HFFc6 (cell line): ENCODE results near the gene RAP2C. TPM values are rescaled to one million over a fixed set of nuclear protein-coding genes. Genes with fewer than 3 reads are reported as not detected.
A peak's percentile ranks its signal among the peaks of the same experiment; 100 is the strongest.

Experiments used
- DNase-seq: peaks from one replicate; pipeline ENCODE4 v3.0.0-alpha.2; 2018
- H3K27ac Mint-ChIP-seq: 2 replicates; pipeline ENCODE4 v1.8.0; 2020; ENCODE audit warnings: mild to moderate bottlenecking, mixed read lengths
- H3K27me3 Mint-ChIP-seq: 2 replicates; pipeline ENCODE4 v1.8.0; 2021; ENCODE audit warnings: mild to moderate bottlenecking, moderate library complexity, mixed read lengths; ENCODE audit not compliant: insufficient read depth
- H3K36me3 Mint-ChIP-seq: 2 replicates; pipeline ENCODE4 v1.8.0; 2021; ENCODE audit warnings: low read depth, mixed read lengths
- H3K4me1 Mint-ChIP-seq: 2 replicates; pipeline ENCODE4 v1.8.0; 2020; ENCODE audit warnings: low read depth, mixed read lengths
- H3K4me3 Mint-ChIP-seq: 2 replicates; pipeline ENCODE4 v1.8.0; 2020; ENCODE audit warnings: mild to moderate bottlenecking, moderate library complexity, mixed read lengths
- H3K9me3 Mint-ChIP-seq: 2 replicates; pipeline ENCODE4 v1.8.0; 2020; ENCODE audit warnings: mild to moderate bottlenecking, mixed read lengths
- total RNA-seq, 6 experiments: library from RNA; stranded (reverse); fragmentation: NEBNext Ultra II Directional; extraction: Animal tissue kit (Norgen Biotek cat#: 25700); gene quantifications; 2 replicates in 1 of 6; 3 replicates in 5 of 6; pipeline ENCODE4 v1.2.3, GENCODE V29; 2021
- TF ChIP-seq, protein P1 (sequence below): fragments of 200-600 bp; sonication (generic); IDR thresholded peaks from 2 replicates; pipeline ENCODE4 v1.5.0; 2021; ENCODE audit warnings: antibody characterized with exemption, mild to moderate bottlenecking

The RAP2C gene
- total RNA-seq, 6 experiments from 2014 or later, result 25.1 to 34.0 (median 30.0) TPM

DNA sequence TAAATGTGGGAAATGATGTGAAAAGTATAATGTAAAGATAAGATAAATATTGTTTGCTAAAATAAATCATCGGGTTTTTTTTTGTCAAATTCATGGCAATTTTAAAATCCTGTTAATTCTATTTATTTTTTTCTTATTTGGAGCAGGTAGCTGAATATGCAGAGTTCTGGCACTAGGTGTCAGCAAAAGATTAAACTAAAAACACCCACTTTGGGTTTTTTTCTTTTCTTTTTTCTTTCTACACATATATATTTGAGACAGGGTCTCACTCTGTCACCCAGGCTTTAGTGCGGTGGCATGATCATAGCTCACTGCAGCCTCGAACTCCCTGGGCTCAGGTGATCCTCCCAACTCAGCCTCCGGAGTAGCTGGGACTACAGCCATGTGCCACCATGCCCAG lies 6.9 kb upstream of the RAP2C start:
- DNase-seq, result no peak
- Mint-ChIP-seq H3K27ac (no peak overlapping the region), H3K9me3 (no peaks in the 10 kb centered on the region), H3K36me3 (no peaks in the 10 kb centered on the region), H3K4me3 (no peak overlapping the region), H3K27me3 (no peaks in the 10 kb centered on the region), H3K4me1 (peaks cover 13% of the 10 kb centered on the region)
- TF ChIP-seq, protein P1, sequence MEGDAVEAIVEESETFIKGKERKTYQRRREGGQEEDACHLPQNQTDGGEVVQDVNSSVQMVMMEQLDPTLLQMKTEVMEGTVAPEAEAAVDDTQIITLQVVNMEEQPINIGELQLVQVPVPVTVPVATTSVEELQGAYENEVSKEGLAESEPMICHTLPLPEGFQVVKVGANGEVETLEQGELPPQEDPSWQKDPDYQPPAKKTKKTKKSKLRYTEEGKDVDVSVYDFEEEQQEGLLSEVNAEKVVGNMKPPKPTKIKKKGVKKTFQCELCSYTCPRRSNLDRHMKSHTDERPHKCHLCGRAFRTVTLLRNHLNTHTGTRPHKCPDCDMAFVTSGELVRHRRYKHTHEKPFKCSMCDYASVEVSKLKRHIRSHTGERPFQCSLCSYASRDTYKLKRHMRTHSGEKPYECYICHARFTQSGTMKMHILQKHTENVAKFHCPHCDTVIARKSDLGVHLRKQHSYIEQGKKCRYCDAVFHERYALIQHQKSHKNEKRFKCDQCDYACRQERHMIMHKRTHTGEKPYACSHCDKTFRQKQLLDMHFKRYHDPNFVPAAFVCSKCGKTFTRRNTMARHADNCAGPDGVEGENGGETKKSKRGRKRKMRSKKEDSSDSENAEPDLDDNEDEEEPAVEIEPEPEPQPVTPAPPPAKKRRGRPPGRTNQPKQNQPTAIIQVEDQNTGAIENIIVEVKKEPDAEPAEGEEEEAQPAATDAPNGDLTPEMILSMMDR, result peak; percentile 70

DNA sequence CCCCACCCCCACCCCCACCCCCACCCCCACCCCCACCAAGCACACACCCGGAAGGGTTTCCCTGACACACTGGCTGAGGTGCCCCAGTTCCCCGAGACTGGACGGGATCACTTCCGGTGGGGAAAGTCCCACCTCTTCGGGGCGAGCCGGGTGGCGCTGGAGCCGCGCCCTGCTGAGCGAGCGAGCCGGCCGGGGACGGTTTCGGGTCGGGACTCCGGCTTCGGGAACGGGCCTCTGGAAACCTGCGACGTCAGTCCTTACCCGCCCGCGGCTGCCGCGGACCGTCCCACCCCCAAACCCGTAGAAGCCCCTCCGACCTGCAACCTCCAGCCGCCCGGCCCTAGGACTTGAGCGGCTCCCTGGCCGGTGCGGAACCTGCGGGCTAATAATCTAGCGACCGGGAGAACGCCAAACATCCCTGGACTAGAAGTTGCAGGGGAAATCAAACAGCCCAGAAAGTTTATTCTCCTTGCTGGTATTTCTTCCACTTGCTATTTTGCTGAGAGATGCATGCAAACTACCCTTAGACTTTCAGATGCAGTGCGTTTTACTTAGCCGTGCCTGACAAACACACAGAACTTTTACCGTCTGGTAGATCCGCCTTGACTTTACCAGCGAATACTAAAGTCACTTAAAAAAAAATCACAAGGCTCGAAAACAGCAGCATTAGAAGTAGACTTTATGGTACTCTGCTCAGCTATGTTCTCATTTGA lies 991 bp downstream of the RAP2C start:
- DNase-seq, result peak; percentile 82
- Mint-ChIP-seq H3K36me3 (peaks cover 6% of the 10 kb centered on the region; the same call in 1 of the 2 replicates), H3K4me3 (peak overlapping the region; percentile 92), H3K27ac (peak overlapping the region; percentile 85), H3K27me3 (no peaks in the 10 kb centered on the region), H3K4me1 (peaks cover 26% of the 10 kb centered on the region), H3K9me3 (no peaks in the 10 kb centered on the region)
- TF ChIP-seq, protein P1, result no peak

DNA sequence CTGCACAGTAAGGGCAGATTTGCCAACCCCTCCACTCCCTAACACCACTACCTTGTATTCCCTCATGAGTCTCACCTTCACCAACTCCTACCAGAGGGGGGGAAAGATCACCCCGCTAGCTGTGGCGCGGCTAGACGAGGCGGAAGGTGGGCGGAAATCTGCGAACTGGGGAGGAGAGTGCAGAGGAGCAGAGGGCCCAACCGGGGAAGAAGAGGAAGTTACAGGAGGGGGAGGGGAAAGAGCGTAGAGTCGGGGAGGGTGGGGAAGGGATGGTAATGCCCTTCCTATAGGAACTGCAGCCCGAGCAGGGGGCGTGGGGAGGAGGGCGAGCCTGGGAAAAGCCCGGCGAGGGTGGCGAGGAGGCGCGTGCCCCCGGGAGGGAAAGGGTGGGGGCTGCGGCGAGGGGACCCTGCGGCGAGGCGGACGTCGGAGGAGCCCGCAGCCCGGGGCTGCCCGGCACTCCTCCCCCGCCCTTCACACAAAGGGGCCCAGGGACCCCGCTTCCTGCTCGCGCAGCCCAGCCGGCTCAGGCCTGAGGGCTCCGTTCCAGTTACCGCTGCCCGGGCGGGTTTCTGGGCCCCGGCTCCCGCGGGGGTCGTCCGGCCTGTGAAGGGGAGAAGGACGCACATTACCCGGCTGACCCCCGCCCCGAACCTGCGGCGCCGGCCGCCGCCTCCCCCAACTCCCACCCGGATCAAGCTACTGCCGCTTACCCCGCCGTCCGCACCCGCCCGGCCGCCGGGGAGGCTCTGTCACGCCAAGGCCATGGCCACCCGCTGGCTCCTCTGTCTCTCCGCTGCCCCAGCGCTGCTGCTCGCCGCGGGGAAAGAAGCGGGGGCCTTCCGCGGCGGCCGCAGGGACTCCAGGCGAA lies 1.8 kb downstream of the RAP2C start:
- no peaks in the 10 kb centered on the region for H3K27me3 Mint-ChIP-seq
- H3K4me1 Mint-ChIP-seq, result peaks cover 26% of the 10 kb centered on the region
- H3K27ac Mint-ChIP-seq, result peak overlapping the region; percentile 91
- TF ChIP-seq, protein P1, result no peak
- peaks cover 6% of the 10 kb centered on the region; the same call in 1 of the 2 replicates for H3K36me3 Mint-ChIP-seq
- peak; percentile 44 for DNase-seq
- H3K9me3 Mint-ChIP-seq, result no peaks in the 10 kb centered on the region
- peak overlapping the region; percentile 94 for H3K4me3 Mint-ChIP-seq

DNA sequence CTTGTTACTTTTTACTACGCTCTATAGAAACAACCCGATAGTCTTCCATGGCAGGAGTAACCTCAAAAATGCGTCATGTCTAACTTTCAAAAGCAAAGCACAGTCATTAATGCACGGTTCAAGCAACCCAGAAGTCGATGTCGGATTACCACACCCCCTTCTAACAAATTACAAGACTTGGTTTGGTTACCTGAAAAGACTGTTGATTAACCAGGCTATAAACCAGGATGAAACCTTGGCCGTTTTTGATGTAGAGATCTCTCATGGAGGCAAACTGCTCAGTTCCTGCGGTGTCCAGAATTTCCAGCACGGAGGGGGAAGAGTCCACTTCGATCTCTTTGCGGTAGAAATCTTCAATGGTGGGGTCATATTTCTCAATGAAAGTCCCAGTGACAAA lies 2.4 kb downstream of the RAP2C start:
- peaks cover 26% of the 10 kb centered on the region for H3K4me1 Mint-ChIP-seq
- DNase-seq, result peak; percentile 13
- TF ChIP-seq, protein P1, result no peak
- H3K36me3 Mint-ChIP-seq, result peaks cover 6% of the 10 kb centered on the region; the same call in 1 of the 2 replicates
- H3K27me3 Mint-ChIP-seq, result no peaks in the 10 kb centered on the region
- H3K27ac Mint-ChIP-seq, result peak overlapping the region; percentile 91
- no peaks in the 10 kb centered on the region for H3K9me3 Mint-ChIP-seq
- H3K4me3 Mint-ChIP-seq, result peak overlapping the region; percentile 94

DNA sequence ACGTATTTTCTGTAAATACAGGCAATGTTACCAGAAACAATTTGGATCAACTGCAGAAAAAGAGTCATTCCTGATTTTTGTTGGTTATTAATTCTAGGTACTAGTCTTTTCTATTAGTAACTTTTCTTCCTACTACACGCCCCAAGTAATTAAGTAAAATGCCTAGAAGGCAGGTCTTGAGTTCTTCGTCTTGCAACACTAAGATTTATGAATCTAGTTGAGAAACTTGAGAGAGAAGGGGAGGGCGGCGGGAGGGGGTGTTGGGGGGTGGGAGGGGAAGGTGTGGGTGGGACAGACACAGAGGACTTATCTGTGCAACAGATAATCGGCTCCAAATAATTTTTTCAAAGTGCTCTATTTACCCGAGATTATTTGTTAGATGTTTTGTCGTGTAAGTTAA lies 3.0 kb downstream of the RAP2C start:
- peaks cover 26% of the 10 kb centered on the region for H3K4me1 Mint-ChIP-seq
- H3K27me3 Mint-ChIP-seq, result no peaks in the 10 kb centered on the region
- peaks cover 6% of the 10 kb centered on the region; the same call in 1 of the 2 replicates for H3K36me3 Mint-ChIP-seq
- peak overlapping the region; percentile 91 for H3K27ac Mint-ChIP-seq
- H3K9me3 Mint-ChIP-seq, result no peaks in the 10 kb centered on the region
- peak overlapping the region; percentile 94 for H3K4me3 Mint-ChIP-seq
- DNase-seq, result no peak
- TF ChIP-seq, protein P1, result no peak
